K562 (cell line): ENCODE results near the gene SLC22A23. TPM values are rescaled to one million over a fixed set of nuclear protein-coding genes. Genes with fewer than 3 reads are reported as not detected.

Source experiments
- C11orf30 ChIP-seq: fragments of 450-650 bp; IDR thresholded peaks from 2 replicates; pipeline ENCODE4 v1.6.1; 2016; ENCODE audit warnings: low read depth, mild to moderate bottlenecking
- GTF2E2 ChIP-seq: fragments of 200-800 bp; sonication (Bioruptor generic); IDR thresholded peaks from 2 replicates; pipeline ENCODE4 v1.6.1; 2016; ENCODE audit warnings: missing genetic modification characterization, missing compliant biosample characterization
- HDAC3 ChIP-seq: fragments of 450-650 bp; IDR thresholded peaks from 2 replicates; pipeline ENCODE4 v1.6.1; 2018; ENCODE audit warnings: borderline replicate concordance, mild to moderate bottlenecking, moderate library complexity; ENCODE audit not compliant: partially characterized antibody
- HDAC8 ChIP-seq: fragments of 450-650 bp; IDR thresholded peaks from 2 replicates; pipeline ENCODE4 v1.6.1; 2016; ENCODE audit warnings: mild to moderate bottlenecking, missing genetic modification characterization, moderate library complexity, missing compliant biosample characterization
- HEY1 ChIP-seq: fragments of 250-450 bp; sonication (Bioruptor Pico); IDR thresholded peaks from 2 replicates; pipeline ENCODE4 v1.5.0; 2020; ENCODE audit warnings: mild to moderate bottlenecking, moderate library complexity, borderline replicate concordance
- KLF13 ChIP-seq: fragments of 450-650 bp; IDR thresholded peaks from 2 replicates; pipeline ENCODE4 v1.6.1; 2016; ENCODE audit warnings: missing genetic modification characterization, low read depth, mild to moderate bottlenecking, missing compliant biosample characterization, moderate library complexity, borderline replicate concordance
- MAZ ChIP-seq, 2 experiments: fragments of 450-650 bp in 1 of 2; sonication (generic) in 1 of 2; formaldehyde crosslinking; IDR thresholded peaks in 1 of 2; conservative IDR thresholded peaks in 1 of 2; 2 replicates each; pipeline versions ENCODE4 v1.4.0 to v1.5.0; 2020; ENCODE audit warnings: mild to moderate bottlenecking in 1 of 2, missing genetic modification reagents in 1 of 2
- MEF2D ChIP-seq: conservative IDR thresholded peaks from 2 replicates; pipeline ENCODE4 v1.6.1; 2016; ENCODE audit warnings: low read depth, missing genetic modification characterization, missing compliant biosample characterization
- MIER1 ChIP-seq: fragments of 450-650 bp; IDR thresholded peaks from 2 replicates; pipeline ENCODE4 v1.6.1; 2016; ENCODE audit warnings: antibody characterized with exemption, mild to moderate bottlenecking, low read depth
- NR2C2 ChIP-seq, 2 experiments: fragments of 200-800 bp in 1 of 2; sonication (Bioruptor generic) in 1 of 2; sonication (generic) in 1 of 2; formaldehyde crosslinking in 1 of 2; IDR thresholded peaks; 2 replicates each; pipeline versions ENCODE4 v1.6.1 to v1.8.0; 2016 to 2022; ENCODE audit warnings: mild to moderate bottlenecking in 1 of 2, missing compliant biosample characterization in 1 of 2, missing genetic modification characterization in 1 of 2, missing genetic modification reagents in 1 of 2
- NRF1 ChIP-seq, 2 experiments: fragments of 450-650 bp; IDR thresholded peaks in 1 of 2; conservative IDR thresholded peaks in 1 of 2; 2 replicates each; pipeline ENCODE4 v1.6.1; 2014; ENCODE audit warnings: mild to moderate bottlenecking in 2 of 2
- POLR2A ChIP-seq: fragments of 450-650 bp; conservative IDR thresholded peaks from 2 replicates; pipeline ENCODE4 v1.6.1; 2016
- RCOR1 ChIP-seq, 2 experiments: IDR thresholded peaks; 2 replicates each; pipeline ENCODE4 v1.6.1; 2012; ENCODE audit warnings: low read depth in 2 of 2, low read length in 2 of 2, borderline replicate concordance in 1 of 2, improper control_type of control experiment in 1 of 2
- RFX5 ChIP-seq: IDR thresholded peaks from 2 replicates; pipeline ENCODE4 v1.6.1; 2011; ENCODE audit warnings: low read depth, mild to moderate bottlenecking, improper control_type of control experiment, low read length
- TARDBP ChIP-seq: fragments of 450-650 bp; IDR thresholded peaks from 2 replicates; pipeline ENCODE4 v1.6.1; 2016
- ZNF124 ChIP-seq: sonication (generic); formaldehyde crosslinking; IDR thresholded peaks from 2 replicates; pipeline ENCODE4 v1.8.1; 2022; ENCODE audit warnings: missing genetic modification reagents
- polyA plus RNA-seq, 8 experiments: library from polyadenylated mRNA; depleted of rRNA in 4 of 8; stranded (reverse) in 5 of 8; unstranded in 3 of 8; fragments of >200 nt; fragmentation: Nextera tagmentation in 2 of 8; fragmentation: Illumina TruSeq in 1 of 8; extraction: Ambion mirVana in 2 of 8; extraction: Trizol in 1 of 8; gene quantifications; 2 replicates each; pipeline versions ENCODE4 v1.2.1 to v1.2.3, GENCODE V29; 2011 to 2014; ENCODE audit warnings: inconsistent platforms in 1 of 8, missing spikeins in 1 of 8
- total RNA-seq, 7 experiments: library from RNA; depleted of rRNA in 6 of 7; stranded (reverse); fragments of >200 nt in 6 of 7; fragmentation: Illumina TruSeq in 2 of 7; extraction: Trizol in 2 of 7; gene quantifications; 2 replicates each; pipeline versions ENCODE4 v1.2.1 to v1.2.3, GENCODE V29; 2011 to 2021; ENCODE audit warnings: low replicate concordance in 1 of 7
- TF ChIP-seq, protein P1 (sequence below): fragments of 250-450 bp; sonication (Bioruptor Pico); IDR thresholded peaks from 2 replicates; pipeline ENCODE4 v1.4.0; 2020; ENCODE audit warnings: mild to moderate bottlenecking, moderate library complexity
- TF ChIP-seq, protein P2 (sequence below): fragments of 250-450 bp; sonication (Bioruptor Pico); IDR thresholded peaks from 2 replicates; pipeline ENCODE4 v1.8.0; 2021; ENCODE audit warnings: moderate library complexity, mild to moderate bottlenecking, inconsistent platforms
- TF ChIP-seq, protein P3 (sequence below): IDR thresholded peaks from 2 replicates; pipeline ENCODE4 v1.6.1; 2012; ENCODE audit warnings: low read depth, low read length, improper control_type of control experiment, borderline replicate concordance
- TF ChIP-seq, protein P4 (sequence below), 3 experiments: fragments of 200-800 bp in 1 of 3; sonication (Bioruptor generic) in 1 of 3; sonication (generic) in 1 of 3; formaldehyde crosslinking in 1 of 3; IDR thresholded peaks; 2 replicates each; pipeline versions ENCODE4 v1.6.1 to v1.8.0; 2016 to 2022; ENCODE audit warnings: mild to moderate bottlenecking in 2 of 3, missing compliant biosample characterization in 2 of 3, missing genetic modification characterization in 2 of 3, missing genetic modification reagents in 1 of 3

The SLC22A23 gene
- total and polyA plus RNA-seq, 9 of the 15 experiments (the other 6 are each of a cell fraction or from before 2014, with no cell fraction given): 0.30 to 8.7 (median 2.5) TPM

DNA sequence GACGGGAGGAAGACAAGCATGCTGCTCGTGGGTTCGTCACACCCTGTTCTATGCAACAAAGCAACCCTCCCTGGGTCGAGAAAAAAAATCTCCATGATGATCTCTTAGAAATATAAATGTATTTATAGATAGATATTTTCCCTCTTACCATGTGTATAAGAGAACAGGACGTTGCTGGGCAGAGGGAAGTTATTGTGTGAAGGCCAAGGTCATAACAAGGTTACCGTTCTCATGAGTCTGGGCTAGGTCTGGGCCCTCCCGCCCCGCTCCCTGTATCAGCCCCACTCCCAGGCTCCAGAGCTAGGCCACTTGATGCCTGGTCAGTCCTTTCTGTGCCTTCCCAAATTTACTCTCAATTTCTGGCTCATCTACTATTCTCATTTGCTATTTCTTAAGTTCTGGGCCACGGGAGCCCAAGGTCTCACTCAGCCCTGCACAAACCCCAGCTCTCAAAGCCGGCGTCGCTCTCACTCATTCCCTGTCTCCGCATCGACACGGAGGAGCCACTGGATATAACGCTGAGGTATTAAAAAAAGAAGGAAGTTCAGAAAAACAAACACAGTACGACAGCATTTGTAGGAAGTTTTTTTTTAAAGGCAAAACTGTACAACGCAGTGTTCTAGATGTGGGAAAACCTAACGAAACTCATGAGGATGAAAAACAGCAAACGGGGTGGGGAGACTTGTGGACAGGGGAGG is 101.3 kb downstream of the SLC22A23 start (continued):
- TF ChIP-seq ZNF124 (CRISPR knock-in tag) (no peak), MIER1 (no peak), RCOR1 (IDR thresholded peaks at IDR 0.05; ENCODE audit: borderline replicate concordance in 1 of 2, low read depth in 2 of 2, low read length in 2 of 2) (peak in 1 of 2 experiments; percentile 36; a peak in 1 of 4 replicates), NRF1 (conservative IDR thresholded peaks at IDR 0.05 in 1 of 2, IDR thresholded peaks at IDR 0.05 in 1 of 2) (0 out of 4 replicates have a peak, but pooled peaks have one; percentile 8 to 15), MEF2D (tag) (0 out of 2 replicates have a peak, but pooled peaks have one; percentile 11), HDAC3 (peak; percentile 14), GTF2E2 (tag) (peak; percentile 67; the same call in 1 of the 2 replicates), MAZ (CRISPR knock-in tag; conservative IDR thresholded peaks at IDR 0.05 in 1 of 2, IDR thresholded peaks at IDR 0.05 in 1 of 2) (peak; percentile 21 to 52; a peak in 1 of 4 replicates), HDAC8 (tag) (peak; percentile 44; the same call in 1 of the 2 replicates), HEY1 (0 out of 2 replicates have a peak, but pooled peaks have one; percentile 49), TARDBP (0 out of 2 replicates have a peak, but pooled peaks have one; percentile 21), POLR2A (peak; percentile 29; the same call in 1 of the 2 replicates), RFX5 (no peak), C11orf30 (peak; percentile 64), KLF13 (0 out of 2 replicates have a peak, but pooled peaks have one; percentile 10), NR2C2 (CRISPR knock-in tag; IDR thresholded peaks at IDR 0.05) (no peak), NR2C2 (tag; IDR thresholded peaks at IDR 0.05) (peak; percentile 74)
- TF ChIP-seq, protein P1, sequence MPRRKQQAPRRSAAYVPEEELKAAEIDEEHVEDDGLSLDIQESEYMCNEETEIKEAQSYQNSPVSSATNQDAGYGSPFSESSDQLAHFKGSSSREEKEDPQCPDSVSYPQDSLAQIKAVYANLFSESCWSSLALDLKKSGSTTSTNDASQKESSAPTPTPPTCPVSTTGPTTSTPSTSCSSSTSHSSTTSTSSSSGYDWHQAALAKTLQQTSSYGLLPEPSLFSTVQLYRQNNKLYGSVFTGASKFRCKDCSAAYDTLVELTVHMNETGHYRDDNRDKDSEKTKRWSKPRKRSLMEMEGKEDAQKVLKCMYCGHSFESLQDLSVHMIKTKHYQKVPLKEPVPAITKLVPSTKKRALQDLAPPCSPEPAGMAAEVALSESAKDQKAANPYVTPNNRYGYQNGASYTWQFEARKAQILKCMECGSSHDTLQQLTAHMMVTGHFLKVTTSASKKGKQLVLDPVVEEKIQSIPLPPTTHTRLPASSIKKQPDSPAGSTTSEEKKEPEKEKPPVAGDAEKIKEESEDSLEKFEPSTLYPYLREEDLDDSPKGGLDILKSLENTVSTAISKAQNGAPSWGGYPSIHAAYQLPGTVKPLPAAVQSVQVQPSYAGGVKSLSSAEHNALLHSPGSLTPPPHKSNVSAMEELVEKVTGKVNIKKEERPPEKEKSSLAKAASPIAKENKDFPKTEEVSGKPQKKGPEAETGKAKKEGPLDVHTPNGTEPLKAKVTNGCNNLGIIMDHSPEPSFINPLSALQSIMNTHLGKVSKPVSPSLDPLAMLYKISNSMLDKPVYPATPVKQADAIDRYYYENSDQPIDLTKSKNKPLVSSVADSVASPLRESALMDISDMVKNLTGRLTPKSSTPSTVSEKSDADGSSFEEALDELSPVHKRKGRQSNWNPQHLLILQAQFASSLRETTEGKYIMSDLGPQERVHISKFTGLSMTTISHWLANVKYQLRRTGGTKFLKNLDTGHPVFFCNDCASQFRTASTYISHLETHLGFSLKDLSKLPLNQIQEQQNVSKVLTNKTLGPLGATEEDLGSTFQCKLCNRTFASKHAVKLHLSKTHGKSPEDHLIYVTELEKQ: peak; percentile 55; the same call in 1 of the 2 replicates
- TF ChIP-seq, protein P2, sequence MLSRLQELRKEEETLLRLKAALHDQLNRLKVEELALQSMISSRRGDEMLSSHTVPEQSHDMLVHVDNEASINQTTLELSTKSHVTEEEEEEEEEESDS (CRISPR knock-in tag): no peak
- TF ChIP-seq, protein P3, sequence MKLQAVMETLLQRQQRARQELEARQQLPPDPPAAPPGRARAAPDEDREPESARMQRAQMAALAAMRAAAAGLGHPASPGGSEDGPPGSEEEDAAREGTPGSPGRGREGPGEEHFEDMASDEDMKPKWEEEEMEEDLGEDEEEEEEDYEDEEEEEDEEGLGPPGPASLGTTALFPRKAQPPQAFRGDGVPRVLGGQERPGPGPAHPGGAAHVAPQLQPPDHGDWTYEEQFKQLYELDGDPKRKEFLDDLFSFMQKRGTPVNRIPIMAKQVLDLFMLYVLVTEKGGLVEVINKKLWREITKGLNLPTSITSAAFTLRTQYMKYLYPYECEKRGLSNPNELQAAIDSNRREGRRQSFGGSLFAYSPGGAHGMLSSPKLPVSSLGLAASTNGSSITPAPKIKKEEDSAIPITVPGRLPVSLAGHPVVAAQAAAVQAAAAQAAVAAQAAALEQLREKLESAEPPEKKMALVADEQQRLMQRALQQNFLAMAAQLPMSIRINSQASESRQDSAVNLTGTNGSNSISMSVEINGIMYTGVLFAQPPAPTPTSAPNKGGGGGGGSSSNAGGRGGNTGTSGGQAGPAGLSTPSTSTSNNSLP: no peak
- TF ChIP-seq, protein P4, sequence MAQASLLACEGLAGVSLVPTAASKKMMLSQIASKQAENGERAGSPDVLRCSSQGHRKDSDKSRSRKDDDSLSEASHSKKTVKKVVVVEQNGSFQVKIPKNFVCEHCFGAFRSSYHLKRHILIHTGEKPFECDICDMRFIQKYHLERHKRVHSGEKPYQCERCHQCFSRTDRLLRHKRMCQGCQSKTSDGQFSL (CRISPR knock-in tag; IDR thresholded peaks at IDR 0.05): no peak; the same call in 1 of the 2 replicates
- TF ChIP-seq, protein P4 (tag; IDR thresholded peaks at IDR 0.05): 0 out of 4 replicates have a peak, but pooled peaks of 1 of the 2 experiments have one; percentile 66
